Trophoblast cell (in vitro differentiated cells and primary cell): ENCODE measurements around the gene LRRIQ3.
A peak's percentile ranks its signal among the peaks of the same experiment; 100 is the strongest.
"Not testable (repeated sequence)": the region's sequence is repeated elsewhere in the genome, so short reads cannot be mapped to it uniquely, and the experiment has no call there.

Experiments used
- DNase-seq, 2 donors: peaks; one replicate each; pipeline ENCODE4 v3.0.0-alpha.2; 2016
- H2AFZ ChIP-seq: 2 replicates; pipeline ENCODE4 v1.6.1; 2013; ENCODE audit warnings: low read length, moderate library complexity, mild to moderate bottlenecking; ENCODE audit not compliant: insufficient read depth, poor library complexity
- H2AK5ac ChIP-seq: 2 replicates; pipeline ENCODE4 v1.6.1; 2013; ENCODE audit warnings: mild to moderate bottlenecking, low read length
- H2BK120ac ChIP-seq: 2 replicates; pipeline ENCODE4 v1.6.1; 2013; ENCODE audit warnings: low read length, mild to moderate bottlenecking, moderate library complexity; ENCODE audit not compliant: insufficient read depth, poor library complexity
- H2BK12ac ChIP-seq: 2 replicates; pipeline ENCODE4 v1.6.1; 2013; ENCODE audit warnings: mild to moderate bottlenecking, low read length, moderate library complexity
- H2BK5ac ChIP-seq: 2 replicates; pipeline ENCODE4 v1.6.1; 2013; ENCODE audit warnings: low read length, low read depth, moderate library complexity, mild to moderate bottlenecking; ENCODE audit not compliant: poor library complexity
- H3K14ac ChIP-seq: 2 replicates; pipeline ENCODE4 v1.6.1; 2013; ENCODE audit warnings: mild to moderate bottlenecking, low read length
- H3K18ac ChIP-seq: 2 replicates; pipeline ENCODE4 v1.6.1; 2013; ENCODE audit warnings: mild to moderate bottlenecking, low read length
- H3K23ac ChIP-seq: 2 replicates; pipeline ENCODE4 v1.6.1; 2013; ENCODE audit warnings: low read length
- H3K27ac ChIP-seq: 2 replicates; pipeline ENCODE4 v1.5.1; 2013; ENCODE audit warnings: low read depth, mild to moderate bottlenecking, inconsistent platforms, low read length, moderate library complexity
- H3K27me3 ChIP-seq: 2 replicates; pipeline ENCODE4 v1.6.1; 2013; ENCODE audit warnings: inconsistent platforms, mild to moderate bottlenecking, low read length, moderate library complexity; ENCODE audit not compliant: insufficient read depth
- H3K36me3 ChIP-seq, 2 experiments: 1 replicate in 1 of 2; 2 replicates in 1 of 2; pipeline ENCODE4 v1.6.1; 2013; ENCODE audit warnings: low read length in 2 of 2, mild to moderate bottlenecking in 2 of 2, moderate library complexity in 1 of 2; ENCODE audit not compliant: insufficient read depth in 2 of 2, control insufficient read depth in 1 of 2
- H3K4ac ChIP-seq: 2 replicates; pipeline ENCODE4 v1.6.1; 2013; ENCODE audit warnings: low read depth, mild to moderate bottlenecking, low read length, moderate library complexity
- H3K4me1 ChIP-seq, 2 experiments: 1 replicate in 1 of 2; 2 replicates in 1 of 2; pipeline ENCODE4 v1.6.1; 2013; ENCODE audit warnings: low read length in 2 of 2, mild to moderate bottlenecking in 2 of 2, moderate library complexity in 1 of 2; ENCODE audit not compliant: insufficient read depth in 2 of 2, control insufficient read depth in 1 of 2
- H3K4me2 ChIP-seq: 2 replicates; pipeline ENCODE4 v1.6.1; 2013; ENCODE audit warnings: inconsistent platforms, mild to moderate bottlenecking, low read length, moderate library complexity
- H3K4me3 ChIP-seq: 2 replicates; pipeline ENCODE4 v1.5.1; 2013; ENCODE audit warnings: mild to moderate bottlenecking, low read depth, low read length, inconsistent platforms
- H3K79me1 ChIP-seq: one replicate; pipeline ENCODE4 v1.6.1; 2013; ENCODE audit warnings: low read length
- H3K79me2 ChIP-seq: 2 replicates; pipeline ENCODE4 v1.6.1; 2013; ENCODE audit warnings: low read length, mild to moderate bottlenecking; ENCODE audit not compliant: control insufficient read depth, insufficient read depth, poor library complexity
- H3K9ac ChIP-seq: 2 replicates; pipeline ENCODE4 v1.6.1; 2013; ENCODE audit warnings: mild to moderate bottlenecking, low read length
- H3K9me3 ChIP-seq: 2 replicates; pipeline ENCODE4 v1.6.1; 2013; ENCODE audit warnings: low read depth, mild to moderate bottlenecking, control low read depth, inconsistent platforms, low read length; ENCODE audit not compliant: insufficient read depth
- H4K12ac ChIP-seq: 2 replicates; pipeline ENCODE4 v1.6.1; 2013; ENCODE audit warnings: low read depth, mild to moderate bottlenecking, low read length, moderate library complexity
- H4K8ac ChIP-seq: 2 replicates; pipeline ENCODE4 v1.6.1; 2013; ENCODE audit warnings: low read depth, mild to moderate bottlenecking, low read length, moderate library complexity
- H4K91ac ChIP-seq: one replicate; pipeline ENCODE4 v1.6.1; 2013; ENCODE audit warnings: low read depth, mild to moderate bottlenecking, low read length, moderate library complexity
- WGBS: extraction: QIAGEN DNeasy Blood & Tissue Kit; methylation state at CpG from one replicate; pipeline ENCODE4 v1.1.7; 2013; ENCODE audit warnings: missing lambda C conversion rate; ENCODE audit not compliant: insufficient read length, insufficient coverage; ENCODE audit errors: extremely low coverage; 5-methylcytosine and 5-hydroxymethylcytosine counted together

LRRIQ3 gene

GRCh38 chr1:74197255-74197654 lies 721 bp downstream of the LRRIQ3 start:
- Histone ChIP-seq H3K14ac (no peak overlapping the region), H3K27ac (no peak overlapping the region), H4K8ac (no peak overlapping the region), H3K9ac (no peak overlapping the region), H3K4me2 (no peak overlapping the region), H2BK12ac (no peak overlapping the region), H3K9me3 (peaks cover 1% of the 10 kb centered on the region), H2AFZ (no peak overlapping the region), H2BK5ac (no peak overlapping the region), H3K27me3 (no peaks in the 10 kb centered on the region), H4K91ac (no peak overlapping the region), H3K79me2 (peaks cover 2% of the 10 kb centered on the region), H2BK120ac (no peak overlapping the region), H3K79me1 (peaks cover 5% of the 10 kb centered on the region), H3K18ac (no peak overlapping the region), H2AK5ac (no peak overlapping the region), H3K4ac (no peak overlapping the region), H4K12ac (no peak overlapping the region), H3K4me3 (no peak overlapping the region), H3K4me1 (peaks cover 2% of the 10 kb centered on the region in 2 experiments), H3K36me3 (no peaks in the 10 kb centered on the region), H3K23ac (no peak overlapping the region)
- DNase-seq = peak in 1 of 2 donors; percentile 11
- WGBS = no CpG with 5 or more reads among the region's 5 CpGs

DNA sequence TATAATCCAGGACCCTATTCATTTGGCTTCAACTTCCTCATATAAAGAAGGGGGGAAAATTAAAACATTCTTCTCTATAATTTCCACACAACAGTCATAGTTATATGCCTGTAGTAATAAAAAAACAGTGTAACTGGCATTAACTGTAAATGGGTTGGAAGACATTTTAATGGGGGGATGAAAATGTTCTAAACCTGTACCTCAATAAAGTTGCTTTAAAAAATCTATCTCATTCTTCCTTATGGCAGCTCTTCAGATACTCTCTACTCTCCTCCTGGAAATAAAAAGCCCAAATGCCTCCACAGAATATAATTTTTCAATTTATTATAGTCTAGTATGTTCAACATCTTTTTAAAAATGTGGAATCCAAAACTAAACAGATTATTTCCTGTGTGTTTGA lies 2.6 kb downstream of the LRRIQ3 start:
- Histone ChIP-seq H3K4ac (no peak overlapping the region), H2AK5ac (no peak overlapping the region), H2BK120ac (no peak overlapping the region), H3K23ac (no peak overlapping the region), H3K27me3 (no peaks in the 10 kb centered on the region), H2BK12ac (no peak overlapping the region), H3K4me1 (peaks cover 2% of the 10 kb centered on the region in 2 experiments), H3K4me3 (no peak overlapping the region), H3K36me3 (no peaks in the 10 kb centered on the region), H4K91ac (no peak overlapping the region), H3K79me2 (peaks cover 2% of the 10 kb centered on the region), H3K14ac (no peak overlapping the region), H3K27ac (no peak overlapping the region), H3K79me1 (peaks cover 5% of the 10 kb centered on the region), H3K18ac (no peak overlapping the region), H3K9ac (no peak overlapping the region), H2BK5ac (no peak overlapping the region), H4K8ac (no peak overlapping the region), H4K12ac (no peak overlapping the region), H2AFZ (no peak overlapping the region), H3K4me2 (no peak overlapping the region), H3K9me3 (peaks cover 1% of the 10 kb centered on the region)
- DNase-seq = no peak

DNA sequence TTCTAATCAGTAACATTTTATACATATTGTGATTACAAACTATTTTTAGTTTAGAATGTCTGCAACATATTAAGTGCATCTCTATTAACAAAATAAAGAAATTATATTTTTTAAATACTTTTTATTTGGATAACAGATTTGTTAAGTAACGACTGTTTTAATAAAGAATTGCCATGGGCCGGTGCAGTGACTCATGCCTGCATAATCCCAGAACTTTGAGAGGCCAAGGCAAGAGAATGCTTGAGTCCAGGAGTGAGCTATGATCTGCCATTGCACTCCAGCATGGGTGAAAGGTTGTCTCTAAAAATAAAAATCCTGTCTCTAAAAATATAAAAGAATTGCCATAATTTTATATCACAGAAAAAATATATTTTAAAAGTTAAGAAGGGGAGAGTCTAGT lies 4.1 kb downstream of the LRRIQ3 start:
- H3K9ac ChIP-seq = no peak overlapping the region
- peaks cover 2% of the 10 kb centered on the region in 2 experiments for H3K4me1 ChIP-seq
- no peak overlapping the region for H3K23ac ChIP-seq
- peaks cover 1% of the 10 kb centered on the region for H3K9me3 ChIP-seq
- H2AFZ ChIP-seq = no peak overlapping the region
- H2BK120ac ChIP-seq = no peak overlapping the region
- H3K4me3 ChIP-seq = no peak overlapping the region
- H2BK12ac ChIP-seq = no peak overlapping the region
- no peaks in the 10 kb centered on the region for H3K27me3 ChIP-seq
- no peak overlapping the region for H3K18ac ChIP-seq
- H2AK5ac ChIP-seq = no peak overlapping the region
- peak; percentile 4 to 29 for DNase-seq
- peaks cover 2% of the 10 kb centered on the region for H3K79me2 ChIP-seq
- no peak overlapping the region for H4K12ac ChIP-seq
- no peak overlapping the region for H3K14ac ChIP-seq
- no peak overlapping the region for H3K4ac ChIP-seq
- no peak overlapping the region for H4K91ac ChIP-seq
- H3K36me3 ChIP-seq = no peaks in the 10 kb centered on the region
- no peak overlapping the region for H4K8ac ChIP-seq
- no peak overlapping the region for H3K27ac ChIP-seq
- H3K4me2 ChIP-seq = no peak overlapping the region
- WGBS = no CpG with 5 or more reads among the region's 2 CpGs
- peaks cover 5% of the 10 kb centered on the region for H3K79me1 ChIP-seq
- no peak overlapping the region for H2BK5ac ChIP-seq

DNA sequence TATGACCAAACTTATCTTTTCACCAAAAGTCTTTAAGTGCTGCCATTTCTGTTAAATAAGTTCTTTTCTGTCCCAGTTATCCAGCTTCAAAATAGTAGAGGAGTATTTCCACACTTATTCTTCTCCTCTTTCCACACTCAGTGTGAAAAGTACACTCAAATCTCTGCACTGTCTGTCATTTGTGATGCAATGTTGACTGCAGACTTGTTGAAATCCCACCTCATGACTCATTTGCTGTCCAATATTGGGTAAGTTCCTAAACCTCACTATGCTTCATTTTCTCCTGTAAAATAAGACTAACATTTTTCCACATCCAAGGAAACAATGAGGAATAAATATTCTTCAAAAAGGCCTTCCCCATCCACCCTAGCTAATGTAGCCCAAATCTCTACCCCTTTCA lies 17.5 kb downstream of the LRRIQ3 start:
- no peak overlapping the region for H3K4me3 ChIP-seq
- H2AFZ ChIP-seq = no peak overlapping the region
- H3K79me2 ChIP-seq = no peaks in the 10 kb centered on the region
- DNase-seq = peak; percentile 3 to 28
- H4K91ac ChIP-seq = no peak overlapping the region
- no peak overlapping the region for H3K9ac ChIP-seq
- H3K36me3 ChIP-seq = no peaks in the 10 kb centered on the region
- no peak overlapping the region for H3K4me2 ChIP-seq
- no peaks in the 10 kb centered on the region for H3K79me1 ChIP-seq
- H4K8ac ChIP-seq = no peak overlapping the region
- H2BK120ac ChIP-seq = no peak overlapping the region
- H2BK12ac ChIP-seq = no peak overlapping the region
- H3K27ac ChIP-seq = no peak overlapping the region
- no peaks in the 10 kb centered on the region for H3K4me1 ChIP-seq
- no peak overlapping the region for H3K23ac ChIP-seq
- no peak overlapping the region for H3K18ac ChIP-seq
- H3K9me3 ChIP-seq = no peaks in the 10 kb centered on the region
- H3K14ac ChIP-seq = no peak overlapping the region
- H2AK5ac ChIP-seq = no peak overlapping the region
- H3K27me3 ChIP-seq = no peaks in the 10 kb centered on the region
- no peak overlapping the region for H2BK5ac ChIP-seq
- H4K12ac ChIP-seq = no peak overlapping the region
- no peak overlapping the region for H3K4ac ChIP-seq

DNA sequence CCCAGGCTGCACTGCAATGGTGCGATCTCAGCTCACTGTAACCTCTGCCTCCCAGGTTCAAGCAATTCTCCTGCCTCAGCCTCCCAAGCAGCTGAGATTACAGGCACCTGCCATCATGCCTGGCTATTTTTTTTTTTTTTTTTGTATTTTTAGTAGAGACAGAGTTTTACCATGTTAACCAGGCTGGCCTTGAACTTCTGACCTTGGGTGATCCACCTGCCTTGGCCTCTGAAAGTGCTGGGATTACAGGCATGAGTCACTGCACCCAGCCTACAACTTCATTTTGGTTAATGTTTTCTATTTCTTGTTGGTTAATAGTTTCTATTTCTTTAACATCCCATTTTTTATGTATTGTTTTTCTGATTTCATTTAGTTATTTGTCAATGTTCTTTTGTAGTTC lies 23.6 kb downstream of the LRRIQ3 start:
- not testable (repeated sequence) for H3K14ac ChIP-seq, H3K9ac ChIP-seq, H3K9me3 ChIP-seq, H3K4me2 ChIP-seq, H4K12ac ChIP-seq, H3K4ac ChIP-seq, H2BK5ac ChIP-seq, H2BK120ac ChIP-seq, H3K36me3 ChIP-seq, H2AK5ac ChIP-seq, H3K18ac ChIP-seq, H3K23ac ChIP-seq, H3K79me1 ChIP-seq, H3K27ac ChIP-seq, H3K79me2 ChIP-seq, H4K91ac ChIP-seq, DNase-seq, H2AFZ ChIP-seq, H2BK12ac ChIP-seq, H4K8ac ChIP-seq, H3K27me3 ChIP-seq, H3K4me1 ChIP-seq, H3K4me3 ChIP-seq
- WGBS = no CpG with 5 or more reads among the region's 1 CpG
